ENCODE measurements around the gene SMARCE1.

GRCh38 chr17:40600486-40601046 lies 47.1 kb downstream of the SMARCE1 start:
- TF ChIP-seq POLR2AphosphoS5 (IDR thresholded peaks at IDR 0.05; ENCODE audit: borderline replicate concordance, low read depth, low read length), result no peak
- TF ChIP-seq EZH2 (IDR thresholded peaks at IDR 0.05), result no peak
